Heart left ventricle (tissue), 16 donors: ENCODE data around the gene CDH13. TPM values are rescaled to one million over a fixed set of nuclear protein-coding genes. Genes with fewer than 3 reads are reported as not detected.
A peak's percentile ranks its signal among the peaks of the same experiment; 100 is the strongest.

Source experiments
- ATAC-seq, 4 donors: fragments of 200-7000 bp; cut with Tn5 transposase; one replicate each; pipeline ENCODE4 v1.9.1; 2020 to 2022; ENCODE audit warnings: moderate library complexity in 4 of 4, mild to moderate bottlenecking in 3 of 4, moderate number of reproducible peaks in 1 of 4
- DNase-seq, 5 donors: peaks; one replicate each; pipeline ENCODE4 v3.0.0-alpha.2; 2020
- H3K27ac ChIP-seq, 12 donors: fragments of 200-600 bp; sonication (generic) in 4 of 12; one replicate each; pipeline versions ENCODE4 v1.5.0 to v1.8.0; 2016 to 2022; ENCODE audit warnings: mild to moderate bottlenecking in 2 of 12
- H3K27me3 ChIP-seq, 9 donors: fragments of 200-600 bp; sonication (generic) in 2 of 9; one replicate each; pipeline versions ENCODE4 v1.5.1 to v1.8.0; 2016 to 2022; ENCODE audit warnings: mild to moderate bottlenecking in 3 of 9
- H3K36me3 ChIP-seq, 9 donors: fragments of 200-600 bp; sonication (generic) in 2 of 9; one replicate each; pipeline versions ENCODE4 v1.5.0 to v1.8.0; 2018 to 2022; ENCODE audit warnings: mild to moderate bottlenecking in 2 of 9
- H3K4me1 ChIP-seq, 12 donors: fragments of 200-600 bp; sonication (generic) in 4 of 12; one replicate each; pipeline versions ENCODE4 v1.5.0 to v1.8.0; 2016 to 2022; ENCODE audit warnings: mild to moderate bottlenecking in 3 of 12
- H3K4me3 ChIP-seq, 12 donors: fragments of 200-600 bp; sonication (generic) in 4 of 12; one replicate each; pipeline versions ENCODE4 v1.5.0 to v1.8.0; 2017 to 2022; ENCODE audit warnings: mild to moderate bottlenecking in 9 of 12, moderate library complexity in 4 of 12
- H3K9me3 ChIP-seq, 12 donors: fragments of 200-600 bp; sonication (generic) in 4 of 12; one replicate each; pipeline versions ENCODE4 v1.5.0 to v1.8.0; 2016 to 2022; ENCODE audit warnings: mild to moderate bottlenecking in 1 of 12
- POLR2A ChIP-seq, 2 donors: fragments of 450-650 bp; IDR thresholded peaks; one replicate each; pipeline ENCODE4 v1.6.1; 2017; ENCODE audit warnings: antibody characterized with exemption in 2 of 2, mild to moderate bottlenecking in 2 of 2, moderate library complexity in 2 of 2
- WGBS, 4 donors: extraction: QIAGEN DNeasy Blood & Tissue Kit in 2 of 4; methylation state at CpG; one replicate each; pipeline versions ENCODE4 v1.1.5 to v1.1.7; 2013 to 2018; 5-methylcytosine and 5-hydroxymethylcytosine counted together
- intact Hi-C, 10 donors: fragments of 100-400 bp; cut with DNase I; formaldehyde crosslinking; loops; one replicate each; pipeline versions ENCODE4 v1.11.1 to v1.14.2; 2022
- polyA plus RNA-seq, 2 donors: library from polyadenylated mRNA; stranded (reverse); fragments of 200-250 nt; gene quantifications; one replicate each; pipeline ENCODE4 v1.2.3, GENCODE V29; 2013
- total RNA-seq, 9 donors: library from RNA; depleted of rRNA in 2 of 9; stranded (reverse); fragments of >200 nt in 2 of 9; fragmentation: NEBNext Ultra II Directional in 3 of 9; extraction: Animal tissue kit (Norgen Biotek cat#: 25700) in 3 of 9; gene quantifications; one replicate each; pipeline versions ENCODE4 v1.1.0 to v1.2.4, GENCODE V29; 2016 to 2023
- TF ChIP-seq, protein P1 (sequence below), 12 donors: fragments of 200-600 bp; sonication (generic) in 4 of 12; IDR thresholded peaks; one replicate each; pipeline versions ENCODE4 v1.5.0 to v1.8.0; 2018 to 2022; ENCODE audit warnings: antibody characterized with exemption in 12 of 12, mild to moderate bottlenecking in 5 of 12
- donor health status: ischemic (EF 13 %, LVEDD 7.1; RV severe dilation, severe dysfunction).
- donor health status: healthy with polysubstance abuse.
- donor health status: DM: no; HTN: yes; CAD: no.
- donor health status: DM: no; HTN: no; CAD: no.
- donor health status: ischemic (EF 25% LVEDD 6.9; RV normal size, moderate dysfunction).
- donor health status: ischemic (EF 25% LVEDD 5.7; RV mildly dilated, moderate dysfunction).
- donor health status: healthy.
- donor health status: DM: yes; HTN: yes; CAD: no.
- donor health status: ischemic (EF 35%, LVEDD 5.7; RV mildly dilated, moderate dysfunction).
- donor health status: nonischemic (EF 11% LVEDD 7.7; RV severe dilation, severe dysfunction).
- donor health status: DM: yes; HTN: yes; CAD: no.
- donor health status: PGD.
- donor health status: ischemic (EF 29% LVEDD 5.4; RV normal size, mild dysfunction).
- donor health status: nonischemic (EF 23%, LVEDD 6.1; RV moderate dilation, normal function).

CDH13 gene
- total and polyA plus RNA-seq, 11 donors, result 15.0 to 172 (median 137) TPM

DNA sequence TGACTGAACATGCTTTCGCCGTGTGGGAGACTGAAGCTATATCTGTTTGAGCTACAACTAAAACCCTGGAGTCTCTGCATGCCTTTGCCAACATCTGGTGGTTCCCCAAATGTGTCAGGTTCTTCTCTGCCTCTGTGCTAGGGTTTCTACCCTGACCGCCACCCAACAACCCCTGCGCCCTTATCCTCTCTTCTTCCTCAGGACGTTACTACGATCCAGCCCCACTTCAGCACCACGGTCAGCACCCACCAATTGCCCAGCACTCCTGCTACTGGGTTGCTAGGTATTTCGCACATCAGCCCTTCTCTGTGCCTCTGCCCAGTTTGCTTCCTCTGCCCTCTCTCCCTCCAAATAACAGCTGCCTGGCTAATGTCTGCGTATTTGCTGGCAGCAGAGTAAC is 1074.7 kb downstream of the CDH13 start:
- no peaks in the 10 kb centered on the region for H3K27me3 ChIP-seq
- no peak overlapping the region for H3K27ac ChIP-seq
- DNase-seq (peak in 2 of 5 donors; percentile 22 to 28), ATAC-seq (peak in 2 of 4 donors; percentile 45 to 66)
- 40 to 66% (median 55%) methylated on average over 9 of the region's 9 CpGs for WGBS, 4 donors
- no peak overlapping the region for H3K4me3 ChIP-seq
- no peaks in the 10 kb centered on the region for H3K4me1 ChIP-seq
- intact Hi-C loops, result no loop called here
- TF ChIP-seq, protein P1, sequence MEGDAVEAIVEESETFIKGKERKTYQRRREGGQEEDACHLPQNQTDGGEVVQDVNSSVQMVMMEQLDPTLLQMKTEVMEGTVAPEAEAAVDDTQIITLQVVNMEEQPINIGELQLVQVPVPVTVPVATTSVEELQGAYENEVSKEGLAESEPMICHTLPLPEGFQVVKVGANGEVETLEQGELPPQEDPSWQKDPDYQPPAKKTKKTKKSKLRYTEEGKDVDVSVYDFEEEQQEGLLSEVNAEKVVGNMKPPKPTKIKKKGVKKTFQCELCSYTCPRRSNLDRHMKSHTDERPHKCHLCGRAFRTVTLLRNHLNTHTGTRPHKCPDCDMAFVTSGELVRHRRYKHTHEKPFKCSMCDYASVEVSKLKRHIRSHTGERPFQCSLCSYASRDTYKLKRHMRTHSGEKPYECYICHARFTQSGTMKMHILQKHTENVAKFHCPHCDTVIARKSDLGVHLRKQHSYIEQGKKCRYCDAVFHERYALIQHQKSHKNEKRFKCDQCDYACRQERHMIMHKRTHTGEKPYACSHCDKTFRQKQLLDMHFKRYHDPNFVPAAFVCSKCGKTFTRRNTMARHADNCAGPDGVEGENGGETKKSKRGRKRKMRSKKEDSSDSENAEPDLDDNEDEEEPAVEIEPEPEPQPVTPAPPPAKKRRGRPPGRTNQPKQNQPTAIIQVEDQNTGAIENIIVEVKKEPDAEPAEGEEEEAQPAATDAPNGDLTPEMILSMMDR (IDR thresholded peaks at IDR 0.05), result no peak
- no peak for TF ChIP-seq POLR2A (IDR thresholded peaks at IDR 0.05)
- H3K36me3 ChIP-seq, result no peaks in the 10 kb centered on the region
- no peaks in the 10 kb centered on the region for H3K9me3 ChIP-seq

DNA sequence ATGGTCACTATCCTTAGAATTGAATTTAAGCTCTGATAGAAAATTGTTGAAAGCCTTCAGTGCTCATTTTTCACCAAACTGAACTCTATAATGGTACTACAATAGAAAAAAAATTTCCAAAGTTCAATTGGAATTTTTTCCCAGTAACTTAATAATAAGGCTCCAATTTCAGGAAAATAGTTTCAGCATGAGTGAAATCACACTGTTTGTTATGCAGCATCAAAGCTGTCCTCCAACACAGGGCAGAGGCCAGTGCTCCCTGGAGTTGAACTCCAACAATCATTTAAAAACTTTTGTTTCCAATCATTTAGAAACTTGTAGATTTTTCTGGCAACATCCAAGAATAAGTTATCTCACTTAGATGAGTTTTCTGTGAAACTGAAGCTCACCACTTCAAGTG is 1077.9 kb downstream of the CDH13 start:
- no peaks in the 10 kb centered on the region for H3K4me1 ChIP-seq
- no peaks in the 10 kb centered on the region for H3K36me3 ChIP-seq
- intact Hi-C loops, result no loop called here
- no peak overlapping the region for H3K27ac ChIP-seq
- TF ChIP-seq, protein P1 (IDR thresholded peaks at IDR 0.05), result no peak
- no peak for TF ChIP-seq POLR2A (IDR thresholded peaks at IDR 0.05)
- DNase-seq (no peak), ATAC-seq (no peak)
- H3K9me3 ChIP-seq, result no peaks in the 10 kb centered on the region
- no peaks in the 10 kb centered on the region for H3K27me3 ChIP-seq
- no peak overlapping the region for H3K4me3 ChIP-seq

DNA sequence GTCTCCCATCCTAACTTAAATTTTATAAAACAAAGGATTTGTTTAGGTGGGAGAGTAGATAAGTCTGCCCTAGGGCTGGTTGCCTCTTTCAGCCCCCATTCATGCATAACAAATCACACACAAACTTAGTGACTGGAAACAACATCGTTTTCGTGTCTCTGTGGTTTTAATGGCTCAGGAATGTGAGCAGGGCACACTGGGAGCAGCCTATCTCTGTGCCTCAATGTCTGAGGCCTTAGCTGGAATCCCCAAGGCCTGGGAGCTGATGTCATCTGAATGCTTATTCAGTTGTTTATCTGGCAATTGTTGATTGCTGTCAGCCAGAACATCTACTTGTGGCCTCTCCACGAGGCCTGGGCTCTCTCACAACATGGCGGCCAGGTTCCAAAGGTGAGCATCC is 1079.1 kb downstream of the CDH13 start:
- Histone ChIP-seq H3K4me3 (no peak overlapping the region), H3K27ac (no peak overlapping the region), H3K27me3 (no peaks in the 10 kb centered on the region), H3K36me3 (no peaks in the 10 kb centered on the region), H3K9me3 (no peaks in the 10 kb centered on the region), H3K4me1 (no peaks in the 10 kb centered on the region)
- no peak for TF ChIP-seq POLR2A (IDR thresholded peaks at IDR 0.05)
- TF ChIP-seq, protein P1 (IDR thresholded peaks at IDR 0.05), result no peak
- ATAC-seq, result no peak
- intact Hi-C loops, result no loop called here
- DNase-seq, result no peak
- 80 to 91% (median 85%) methylated on average over 4 of the region's 4 CpGs for WGBS, 4 donors

DNA sequence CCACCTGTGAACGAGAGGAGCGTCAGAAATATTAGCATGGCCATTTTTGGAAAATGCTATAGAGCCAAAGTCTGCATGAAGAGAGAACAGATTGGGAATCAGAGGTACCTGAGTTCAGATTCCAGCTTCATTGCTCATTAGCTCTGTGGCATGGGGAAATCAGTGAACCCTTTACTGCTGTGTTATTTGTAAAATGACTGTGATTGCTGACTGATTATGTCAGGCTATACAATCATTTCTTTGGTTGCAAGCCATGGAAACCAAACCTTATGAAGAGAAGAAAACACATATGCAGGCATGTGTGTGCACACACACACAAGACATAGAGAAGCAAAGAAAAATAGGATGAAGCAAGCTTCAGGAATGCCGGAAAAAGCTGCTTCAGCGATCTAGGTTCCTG is 1079.6 kb downstream of the CDH13 start:
- WGBS, 4 donors, result 87 to 97% (median 94%) methylated on average over 4 of the region's 4 CpGs
- Histone ChIP-seq H3K9me3 (no peaks in the 10 kb centered on the region), H3K4me1 (no peaks in the 10 kb centered on the region), H3K4me3 (no peak overlapping the region), H3K36me3 (no peaks in the 10 kb centered on the region), H3K27ac (no peak overlapping the region), H3K27me3 (no peaks in the 10 kb centered on the region)
- DNase-seq (no peak), ATAC-seq (no peak)
- TF ChIP-seq, protein P1 (IDR thresholded peaks at IDR 0.05), result no peak
- TF ChIP-seq POLR2A (IDR thresholded peaks at IDR 0.05), result no peak
- intact Hi-C loops, result no loop called here
